ENCODE measurements around the gene RNLS.

RNLS gene

GRCh38 chr10:88478256-88478655 lies 104.9 kb downstream of the RNLS start:
- POLR2A ChIA-PET (ENCODE audit: low non-redundant PET), result no interaction called here
- TF ChIP-seq CTCF (conservative IDR thresholded peaks at IDR 0.05; ENCODE audit: low read depth), result no peak
- H3K27ac ChIP-seq, result no peak overlapping the region
- CTCF ChIA-PET, result interaction anchor here (0.5 to 0.6 kb wide), 3 partner anchors 20 to 630 kb away, joined by 3 to 5 read pairs (median 3); no protein-coding TSS in a partner anchor
- peak; percentile 73 for DNase-seq (ENCODE audit: low spot score)

- ChIA-PET POLR2A (ENCODE audit: low non-redundant PET) (no interaction called here), CTCF (interaction anchor here (0.5 to 0.6 kb wide), 2 partner anchors 20 to 224 kb away, joined by 3 read pairs; no protein-coding TSS in a partner anchor)
- TF ChIP-seq CTCF (conservative IDR thresholded peaks at IDR 0.05; ENCODE audit: low read depth), result no peak
Measured at GRCh38 chr10:88477343-88478085, 105.6 kb downstream of the RNLS start.

GRCh38 chr10:88474884-88475844 lies 108.0 kb downstream of the RNLS start:
- TF ChIP-seq CTCF (conservative IDR thresholded peaks at IDR 0.05; ENCODE audit: low read depth), result no peak
- POLR2A ChIA-PET (ENCODE audit: low non-redundant PET), result no interaction called here
- no peak overlapping the region for H3K27ac ChIP-seq
- CTCF ChIA-PET, result interaction anchor here (0.6 to 0.7 kb wide), 4 partner anchors 82 to 701 kb away, joined by 3 to 4 read pairs (median 4); no protein-coding TSS in a partner anchor
- DNase-seq (ENCODE audit: low spot score), result no peak

More at GRCh38 chr10:88477343-88478085, 105.6 kb downstream of the RNLS start:
- H3K27ac ChIP-seq, result no peak overlapping the region
- DNase-seq (ENCODE audit: low spot score), result no peak

- ChIA-PET CTCF (interaction anchor here (0.6 kb wide), 2 partner anchors 184 to 700 kb away, joined by 3 to 4 read pairs; no protein-coding TSS in a partner anchor), POLR2A (ENCODE audit: low non-redundant PET) (no interaction called here)
- no peak overlapping the region for H3K27ac ChIP-seq
- DNase-seq (ENCODE audit: low spot score), result peak; percentile 79
- no peak for TF ChIP-seq CTCF (conservative IDR thresholded peaks at IDR 0.05; ENCODE audit: low read depth)
Measured at GRCh38 chr10:88473989-88474883, 108.9 kb downstream of the RNLS start.

- CTCF ChIA-PET, result interaction anchor here (0.6 to 1.7 kb wide), 4 partner anchors 79 to 93 kb away, joined by 3 to 14 read pairs (median 6); no protein-coding TSS in a partner anchor
- H3K27ac ChIP-seq, result no peak overlapping the region
- TF ChIP-seq CTCF (conservative IDR thresholded peaks at IDR 0.05; ENCODE audit: low read depth), result no peak
- DNase-seq (ENCODE audit: low spot score), result peak; percentile 29
- POLR2A ChIA-PET (ENCODE audit: low non-redundant PET), result no interaction called here
Measured at GRCh38 chr10:88472540-88472939, 110.6 kb downstream of the RNLS start.
